Transverse colon (tissue), 4 donors: ENCODE results near the gene FOXD2.

Experiments
- POLR2A ChIP-seq: fragments of 450-650 bp; IDR thresholded peaks from one replicate; pipeline ENCODE4 v1.6.1; 2016; ENCODE audit warnings: antibody characterized with exemption, mild to moderate bottlenecking, moderate library complexity
- POLR2AphosphoS5 ChIP-seq, 3 donors: sonication (generic); formaldehyde crosslinking; IDR thresholded peaks; one replicate each; pipeline ENCODE4 v1.6.1; 2016; ENCODE audit warnings: antibody characterized with exemption in 3 of 3
- TF ChIP-seq, protein P1 (sequence below), 5 experiments: fragments of 200-600 bp in 3 of 5; fragments of 450-650 bp in 2 of 5; sonication (generic) in 3 of 5; IDR thresholded peaks; 1 replicate in 2 of 5; 2 replicates in 3 of 5; pipeline ENCODE4 v1.5.1; 2016 to 2017; ENCODE audit warnings: antibody characterized with exemption in 5 of 5, inconsistent platforms in 3 of 5, mild to moderate bottlenecking in 2 of 5, moderate library complexity in 1 of 5

DNA sequence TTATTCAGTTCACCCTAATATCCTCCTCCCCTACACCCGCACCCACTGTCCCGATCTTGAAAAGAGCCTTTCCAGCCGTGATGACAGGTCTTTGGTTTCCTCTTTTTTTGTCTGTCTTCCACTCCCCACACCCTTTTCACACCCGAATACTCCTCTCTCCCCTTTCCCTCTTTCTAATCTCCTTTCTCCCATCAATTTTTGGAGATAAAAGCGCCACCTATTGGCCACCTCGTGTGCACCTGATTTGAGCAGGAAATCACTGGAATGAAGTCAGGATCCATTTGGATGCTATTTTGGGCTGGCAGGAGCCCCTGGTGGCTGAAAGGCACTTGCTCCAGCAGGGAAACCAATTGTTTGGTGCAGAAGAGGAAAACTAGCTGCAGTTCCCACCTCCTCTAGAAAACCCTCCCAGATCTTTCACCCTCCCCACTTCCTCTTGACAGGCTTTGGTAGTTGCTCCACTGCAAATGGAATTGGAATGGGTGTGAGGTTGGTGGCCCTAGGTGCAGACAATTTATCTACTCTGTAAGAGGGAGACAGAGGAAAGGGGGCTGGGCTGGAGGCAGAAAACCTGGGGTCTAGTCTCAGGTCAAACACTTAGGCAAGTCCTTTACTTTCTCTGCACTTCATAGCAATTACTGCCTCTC is 13.4 kb upstream of the FOXD2 start:
- TF ChIP-seq POLR2A, result no peak
- TF ChIP-seq, protein P1, sequence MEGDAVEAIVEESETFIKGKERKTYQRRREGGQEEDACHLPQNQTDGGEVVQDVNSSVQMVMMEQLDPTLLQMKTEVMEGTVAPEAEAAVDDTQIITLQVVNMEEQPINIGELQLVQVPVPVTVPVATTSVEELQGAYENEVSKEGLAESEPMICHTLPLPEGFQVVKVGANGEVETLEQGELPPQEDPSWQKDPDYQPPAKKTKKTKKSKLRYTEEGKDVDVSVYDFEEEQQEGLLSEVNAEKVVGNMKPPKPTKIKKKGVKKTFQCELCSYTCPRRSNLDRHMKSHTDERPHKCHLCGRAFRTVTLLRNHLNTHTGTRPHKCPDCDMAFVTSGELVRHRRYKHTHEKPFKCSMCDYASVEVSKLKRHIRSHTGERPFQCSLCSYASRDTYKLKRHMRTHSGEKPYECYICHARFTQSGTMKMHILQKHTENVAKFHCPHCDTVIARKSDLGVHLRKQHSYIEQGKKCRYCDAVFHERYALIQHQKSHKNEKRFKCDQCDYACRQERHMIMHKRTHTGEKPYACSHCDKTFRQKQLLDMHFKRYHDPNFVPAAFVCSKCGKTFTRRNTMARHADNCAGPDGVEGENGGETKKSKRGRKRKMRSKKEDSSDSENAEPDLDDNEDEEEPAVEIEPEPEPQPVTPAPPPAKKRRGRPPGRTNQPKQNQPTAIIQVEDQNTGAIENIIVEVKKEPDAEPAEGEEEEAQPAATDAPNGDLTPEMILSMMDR (IDR thresholded peaks at IDR 0.05), result peak; percentile 55 to 66 (median 60)
- no peak for TF ChIP-seq POLR2AphosphoS5 (IDR thresholded peaks at IDR 0.05)
